ENCODE results near the gene LETM1. TPM values are rescaled to one million over a fixed set of nuclear protein-coding genes. Genes with fewer than 3 reads are reported as not detected.

Gene LETM1
- total and polyA plus RNA-seq, 4 donors: 12.2 to 46.9 (median 24.1) TPM

- DNase-seq (ENCODE audit: low spot score): peak; percentile 85
- Histone ChIP-seq H3K9ac (ENCODE audit: low read depth in 1 of 2, low read length in 2 of 2) (no peak overlapping the region), H3K27ac (ENCODE audit: low read depth in 1 of 2, low read length in 2 of 2) (no peak overlapping the region), H3K4me3 (ENCODE audit: low read depth in 1 of 3, low read length in 3 of 3) (no peak overlapping the region), H3K36me3 (ENCODE audit: control insufficient read depth in 4 of 4, insufficient read depth in 3 of 4, low read depth in 1 of 4, low read length in 3 of 4) (no peaks in the 10 kb centered on the region), H3K4me1 (ENCODE audit: control insufficient read depth in 4 of 4, insufficient read depth in 4 of 4, low read length in 3 of 4) (peaks cover 3 to 15% (median 10%) of the 10 kb centered on the region in 4 donors), H3K9me3 (ENCODE audit: control insufficient read depth in 4 of 4, low read length in 3 of 4) (no peaks in the 10 kb centered on the region), H3K27me3 (ENCODE audit: control insufficient read depth in 4 of 4, insufficient read depth in 4 of 4, low read length in 3 of 4) (no peaks in the 10 kb centered on the region)
- 81% methylated on average over 17 of the region's 17 CpGs for WGBS
- TF ChIP-seq HNF4A (conservative IDR thresholded peaks at IDR 0.05) (no peak), TAF1 (conservative IDR thresholded peaks at IDR 0.05) (no peak), YY1 (IDR thresholded peaks at IDR 0.05) (no peak), NR2F2 (IDR thresholded peaks at IDR 0.05) (peak; percentile 78), SP1 (IDR thresholded peaks at IDR 0.05) (peak; percentile 21), ZBTB33 (IDR thresholded peaks at IDR 0.05) (no peak)
Observed at GRCh38 chr4:1784789-1785591, 71.0 kb downstream of the LETM1 start.

GRCh38 chr4:1784395-1784788 is 71.6 kb downstream of the LETM1 start:
- Histone ChIP-seq H3K27me3 (ENCODE audit: control insufficient read depth in 4 of 4, insufficient read depth in 4 of 4, low read length in 3 of 4) (no peaks in the 10 kb centered on the region), H3K9ac (ENCODE audit: low read depth in 1 of 2, low read length in 2 of 2) (no peak overlapping the region), H3K36me3 (ENCODE audit: control insufficient read depth in 4 of 4, insufficient read depth in 3 of 4, low read depth in 1 of 4, low read length in 3 of 4) (no peaks in the 10 kb centered on the region), H3K4me1 (ENCODE audit: control insufficient read depth in 4 of 4, insufficient read depth in 4 of 4, low read length in 3 of 4) (peaks cover 3 to 18% (median 10%) of the 10 kb centered on the region in 4 donors), H3K9me3 (ENCODE audit: control insufficient read depth in 4 of 4, low read length in 3 of 4) (no peaks in the 10 kb centered on the region), H3K27ac (ENCODE audit: low read depth in 1 of 2, low read length in 2 of 2) (no peak overlapping the region), H3K4me3 (ENCODE audit: low read depth in 1 of 3, low read length in 3 of 3) (no peak overlapping the region)
- 57% methylated on average over 10 of the region's 10 CpGs for WGBS
- TF ChIP-seq ZBTB33 (IDR thresholded peaks at IDR 0.05) (no peak), YY1 (IDR thresholded peaks at IDR 0.05) (no peak), ATF3 (IDR thresholded peaks at IDR 0.05) (no peak), SP1 (IDR thresholded peaks at IDR 0.05) (no peak), EGR1 (IDR thresholded peaks at IDR 0.05; ENCODE audit: low read depth in 2 of 2) (no peak)
- no peak for DNase-seq (ENCODE audit: low spot score)

GRCh38 chr4:1783970-1784369 is 72.0 kb downstream of the LETM1 start:
- DNase-seq (ENCODE audit: low spot score): no peak
- Histone ChIP-seq H3K4me1 (ENCODE audit: control insufficient read depth in 4 of 4, insufficient read depth in 4 of 4, low read length in 3 of 4) (peaks cover 3 to 18% (median 11%) of the 10 kb centered on the region in 4 donors), H3K27ac (ENCODE audit: low read depth in 1 of 2, low read length in 2 of 2) (no peak overlapping the region), H3K36me3 (ENCODE audit: control insufficient read depth in 4 of 4, insufficient read depth in 3 of 4, low read depth in 1 of 4, low read length in 3 of 4) (no peaks in the 10 kb centered on the region), H3K9me3 (ENCODE audit: control insufficient read depth in 4 of 4, low read length in 3 of 4) (no peaks in the 10 kb centered on the region), H3K4me3 (ENCODE audit: low read depth in 1 of 3, low read length in 3 of 3) (no peak overlapping the region), H3K9ac (ENCODE audit: low read depth in 1 of 2, low read length in 2 of 2) (no peak overlapping the region), H3K27me3 (ENCODE audit: control insufficient read depth in 4 of 4, insufficient read depth in 4 of 4, low read length in 3 of 4) (no peaks in the 10 kb centered on the region)
- no peak for TF ChIP-seq NR2F2 (IDR thresholded peaks at IDR 0.05)
- TF ChIP-seq ZBTB33 (IDR thresholded peaks at IDR 0.05): no peak
- TF ChIP-seq YY1 (IDR thresholded peaks at IDR 0.05): no peak
- no peak for TF ChIP-seq RXRA (IDR thresholded peaks at IDR 0.05)
- TF ChIP-seq HNF4G (IDR thresholded peaks at IDR 0.05): no peak
- TF ChIP-seq RAD21 (IDR thresholded peaks at IDR 0.05): no peak
- TF ChIP-seq HNF4A (conservative IDR thresholded peaks at IDR 0.05): no peak
- no peak for TF ChIP-seq FOXA1 (IDR thresholded peaks at IDR 0.05)
- no peak for TF ChIP-seq GABPA (IDR thresholded peaks at IDR 0.05 in 1 of 2, conservative IDR thresholded peaks at IDR 0.05 in 1 of 2)
- 86% methylated on average over 12 of the region's 12 CpGs for WGBS

All from liver (tissue), 9 donors.